HAP-1 (cell line): ENCODE data around the gene CAMK1D.

Experiments used
- DNase-seq, 2 experiments: peaks; one replicate each; pipeline ENCODE4 v3.0.0-alpha.2; 2016 to 2020; ENCODE audit warnings: low spot score in 2 of 2
- H3K27me3 ChIP-seq: fragments of 250-450 bp; sonication (Bioruptor Pico); 2 replicates; pipeline ENCODE4 v1.5.1; 2020; ENCODE audit warnings: low read depth, mild to moderate bottlenecking, moderate library complexity
- H3K36me3 ChIP-seq: fragments of 250-450 bp; sonication (Bioruptor Pico); replicated peaks from 2 replicates; pipeline ENCODE4 v1.5.1; 2020; ENCODE audit warnings: mild to moderate bottlenecking
- H3K4me1 ChIP-seq: fragments of 250-450 bp; sonication (Bioruptor Pico); 2 replicates; pipeline ENCODE4 v1.5.1; 2020; ENCODE audit warnings: mild to moderate bottlenecking
- H3K4me3 ChIP-seq: fragments of 250-450 bp; sonication (Bioruptor Pico); 2 replicates; pipeline ENCODE4 v1.5.1; 2020; ENCODE audit warnings: mild to moderate bottlenecking, moderate library complexity
- H3K9me3 ChIP-seq: fragments of 250-450 bp; sonication (Bioruptor Pico); 2 replicates; pipeline ENCODE4 v1.5.1; 2020; ENCODE audit warnings: mild to moderate bottlenecking, moderate library complexity
- in situ Hi-C: fragments of 300-500 bp; cut with MboI; formaldehyde crosslinking; loops from 3 replicates; pipeline ENCODE4 v1.14.3; 2020; ENCODE audit warnings: low sequenced_read_pairs, inconsistent platforms, mixed read lengths

Gene CAMK1D

GRCh38 chr10:12507165-12507850, 158.0 kb downstream of the CAMK1D start:
- Histone ChIP-seq H3K27me3 (no peaks in the 10 kb centered on the region), H3K36me3 (no peaks in the 10 kb centered on the region), H3K4me1 (peaks cover 10% of the 10 kb centered on the region), H3K4me3 (no peak overlapping the region), H3K9me3 (no peaks in the 10 kb centered on the region)
- no peak for DNase-seq
- in situ Hi-C loops: no loop called here

DNA sequence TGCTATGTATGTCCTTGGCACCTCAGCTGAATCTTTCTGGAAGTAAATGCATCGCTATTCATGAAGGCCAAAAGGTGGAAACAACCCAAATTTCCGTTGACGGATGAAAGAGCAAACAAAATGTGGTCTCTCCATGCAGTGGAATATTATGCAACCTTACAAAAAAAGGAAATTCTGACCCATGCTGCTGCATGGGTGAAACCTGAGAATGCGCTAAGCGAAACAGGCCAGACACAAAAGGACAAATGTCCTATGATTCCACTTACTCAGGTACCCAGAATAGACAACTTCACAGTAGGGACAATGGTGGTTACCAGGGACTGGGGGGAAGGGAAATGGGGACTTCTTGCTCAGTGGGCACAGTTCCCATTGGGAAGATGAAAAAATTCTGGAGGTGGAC, 158.8 kb downstream of the CAMK1D start:
- no peak for DNase-seq
- Histone ChIP-seq H3K4me3 (no peak overlapping the region), H3K9me3 (no peaks in the 10 kb centered on the region), H3K4me1 (peaks cover 7% of the 10 kb centered on the region), H3K36me3 (no peaks in the 10 kb centered on the region), H3K27me3 (no peaks in the 10 kb centered on the region)
- in situ Hi-C loops: no loop called here

GRCh38 chr10:12509016-12509793, 159.9 kb downstream of the CAMK1D start:
- Histone ChIP-seq H3K4me1 (no peaks in the 10 kb centered on the region), H3K9me3 (no peaks in the 10 kb centered on the region), H3K27me3 (no peaks in the 10 kb centered on the region), H3K4me3 (no peak overlapping the region), H3K36me3 (no peaks in the 10 kb centered on the region)
- DNase-seq: no peak
- in situ Hi-C loops: no loop called here

DNA sequence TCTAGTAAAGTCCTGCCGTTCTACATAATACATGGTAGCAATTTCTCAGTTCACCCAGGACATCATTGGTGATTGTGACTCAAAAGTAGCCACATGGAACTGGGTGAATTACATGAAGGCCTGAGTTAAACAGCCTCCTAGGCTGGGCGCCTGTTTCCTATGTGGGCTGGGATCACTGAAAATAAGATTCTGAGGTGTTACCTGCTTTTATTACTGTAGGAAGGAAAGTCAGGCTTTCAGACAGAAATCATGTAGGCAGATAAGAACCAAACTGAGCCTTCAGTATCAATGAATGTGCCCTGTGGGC, 160.4 kb downstream of the CAMK1D start:
- Histone ChIP-seq H3K27me3 (no peaks in the 10 kb centered on the region), H3K4me3 (no peak overlapping the region), H3K36me3 (no peaks in the 10 kb centered on the region), H3K4me1 (no peaks in the 10 kb centered on the region), H3K9me3 (no peaks in the 10 kb centered on the region)
- in situ Hi-C loops: no loop called here
- DNase-seq: no peak

DNA sequence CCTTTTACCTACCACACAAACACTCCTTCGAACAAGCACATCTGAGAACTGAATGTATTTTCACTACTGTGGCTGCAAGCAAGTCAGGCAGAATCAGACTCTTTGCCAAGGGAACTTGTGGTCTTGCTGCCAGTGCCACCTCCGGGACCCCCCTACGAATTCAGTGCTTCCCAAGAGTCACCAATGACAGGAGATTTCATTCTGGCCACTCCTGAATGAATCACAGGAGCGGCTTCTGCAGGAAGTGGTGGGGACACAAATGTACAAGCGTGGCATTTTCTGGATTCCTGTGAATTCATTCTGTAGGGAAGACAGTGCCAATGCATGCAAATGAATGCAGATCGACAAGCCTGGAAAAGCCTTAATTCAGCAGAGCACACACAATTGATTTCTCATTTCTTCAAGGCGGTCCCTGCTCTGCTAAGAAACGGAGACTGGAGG, 161.2 kb downstream of the CAMK1D start:
- Histone ChIP-seq H3K36me3 (no peaks in the 10 kb centered on the region), H3K4me1 (no peaks in the 10 kb centered on the region), H3K4me3 (no peak overlapping the region), H3K27me3 (no peaks in the 10 kb centered on the region), H3K9me3 (no peaks in the 10 kb centered on the region)
- no peak for DNase-seq
- in situ Hi-C loops: no loop called here

DNA sequence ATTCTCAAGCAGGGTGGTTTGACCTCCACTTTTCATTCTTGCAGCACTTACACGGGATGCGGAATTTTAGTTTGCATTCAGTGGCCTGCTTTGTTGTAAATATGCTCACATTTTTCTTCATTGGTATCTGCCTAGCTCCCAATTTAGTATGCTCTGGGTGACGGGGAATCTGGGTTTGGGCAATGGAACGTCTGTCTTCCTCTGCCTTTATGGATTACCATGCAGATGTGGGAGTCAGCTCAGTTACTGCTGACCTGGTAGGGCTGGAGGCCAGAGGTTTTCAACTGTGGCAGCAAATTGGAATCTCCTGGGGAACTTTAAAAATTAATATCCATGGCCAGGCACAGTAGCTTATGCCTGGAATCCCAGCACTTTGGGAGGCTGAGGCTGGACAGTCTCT, 161.6 kb downstream of the CAMK1D start:
- Histone ChIP-seq H3K9me3 (no peaks in the 10 kb centered on the region), H3K4me1 (no peaks in the 10 kb centered on the region), H3K27me3 (no peaks in the 10 kb centered on the region), H3K36me3 (no peaks in the 10 kb centered on the region), H3K4me3 (no peak overlapping the region)
- in situ Hi-C loops: no loop called here
- DNase-seq: no peak

DNA sequence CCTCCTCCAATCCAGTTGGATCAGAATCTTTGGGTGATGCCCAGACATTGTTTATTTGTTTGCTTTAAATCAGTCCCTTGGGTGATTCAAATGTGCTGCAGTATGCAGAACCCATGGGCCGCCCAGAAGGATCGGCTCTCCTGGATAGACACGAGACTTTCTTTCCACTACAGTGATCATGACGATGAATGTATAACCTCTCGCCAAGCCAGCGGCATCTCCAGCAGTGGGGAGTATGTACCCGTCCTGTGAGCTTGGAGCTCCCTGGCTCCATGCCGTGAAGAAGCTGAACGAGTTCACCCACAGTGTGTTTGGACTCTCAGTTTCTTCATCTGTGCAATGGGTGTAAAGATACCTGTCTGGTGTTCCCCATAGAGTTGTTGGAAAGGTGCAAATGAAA, 162.3 kb downstream of the CAMK1D start:
- no peaks in the 10 kb centered on the region for H3K9me3 ChIP-seq
- no peak for DNase-seq
- H3K4me3 ChIP-seq: no peak overlapping the region
- H3K36me3 ChIP-seq: no peaks in the 10 kb centered on the region
- no peaks in the 10 kb centered on the region for H3K4me1 ChIP-seq
- in situ Hi-C loops: no loop called here
- H3K27me3 ChIP-seq: no peaks in the 10 kb centered on the region

DNA sequence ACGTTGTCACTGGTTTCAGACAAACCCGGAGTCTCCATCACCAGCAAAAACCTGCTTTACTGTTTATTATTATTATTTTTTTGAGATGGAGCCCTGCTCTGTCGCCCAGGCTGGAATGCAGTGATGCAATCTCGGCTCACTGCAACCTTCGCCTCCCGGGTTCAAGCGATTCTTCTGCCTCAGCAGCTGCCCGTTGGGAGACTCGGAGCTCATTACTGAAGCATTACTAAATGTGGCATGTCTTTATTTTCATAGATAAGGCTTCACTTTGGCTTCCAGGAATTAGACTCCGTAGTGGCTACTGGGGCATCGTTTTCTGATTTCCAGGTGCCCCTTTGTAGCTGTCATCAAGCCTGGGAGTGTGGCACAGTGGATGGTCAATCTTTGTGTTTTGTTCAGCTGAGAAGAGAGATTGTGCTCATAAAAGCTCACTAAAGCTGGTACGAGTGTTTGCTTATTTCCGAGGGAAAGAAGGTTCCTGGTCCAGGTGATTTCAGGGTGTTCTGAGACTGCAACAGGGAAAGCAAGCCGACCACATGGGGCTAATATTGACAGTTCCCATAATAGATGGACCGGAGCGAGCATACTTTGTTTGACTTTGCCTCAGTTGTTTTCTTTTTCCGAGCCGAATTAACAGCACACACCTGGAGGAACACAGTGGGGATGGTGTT, 163.1 kb downstream of the CAMK1D start:
- in situ Hi-C loops: no loop called here
- Histone ChIP-seq H3K9me3 (no peaks in the 10 kb centered on the region), H3K27me3 (no peaks in the 10 kb centered on the region), H3K36me3 (no peaks in the 10 kb centered on the region), H3K4me1 (no peaks in the 10 kb centered on the region), H3K4me3 (no peak overlapping the region)
- no peak for DNase-seq

DNA sequence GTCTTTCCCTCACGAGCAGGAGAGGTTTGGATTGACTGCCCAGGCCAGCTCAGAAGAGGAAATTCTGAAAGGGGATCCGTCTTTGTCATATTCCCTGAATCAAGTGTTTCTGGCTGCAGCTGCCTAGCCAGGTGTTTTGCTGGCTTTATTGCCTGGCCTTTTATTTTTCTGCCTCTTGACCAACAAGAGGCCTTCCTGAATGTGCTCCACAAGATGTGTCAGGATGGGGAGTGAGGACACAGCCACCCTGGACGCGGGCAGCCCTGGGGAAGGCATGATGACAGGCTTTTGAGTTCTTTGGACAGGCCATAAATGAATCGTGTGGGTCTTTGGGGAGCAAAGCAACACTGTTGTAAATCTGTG, 163.6 kb downstream of the CAMK1D start:
- in situ Hi-C loops: no loop called here
- H3K9me3 ChIP-seq: no peaks in the 10 kb centered on the region
- DNase-seq: no peak
- no peaks in the 10 kb centered on the region for H3K27me3 ChIP-seq
- H3K4me3 ChIP-seq: no peak overlapping the region
- H3K4me1 ChIP-seq: no peaks in the 10 kb centered on the region
- H3K36me3 ChIP-seq: no peaks in the 10 kb centered on the region

DNA sequence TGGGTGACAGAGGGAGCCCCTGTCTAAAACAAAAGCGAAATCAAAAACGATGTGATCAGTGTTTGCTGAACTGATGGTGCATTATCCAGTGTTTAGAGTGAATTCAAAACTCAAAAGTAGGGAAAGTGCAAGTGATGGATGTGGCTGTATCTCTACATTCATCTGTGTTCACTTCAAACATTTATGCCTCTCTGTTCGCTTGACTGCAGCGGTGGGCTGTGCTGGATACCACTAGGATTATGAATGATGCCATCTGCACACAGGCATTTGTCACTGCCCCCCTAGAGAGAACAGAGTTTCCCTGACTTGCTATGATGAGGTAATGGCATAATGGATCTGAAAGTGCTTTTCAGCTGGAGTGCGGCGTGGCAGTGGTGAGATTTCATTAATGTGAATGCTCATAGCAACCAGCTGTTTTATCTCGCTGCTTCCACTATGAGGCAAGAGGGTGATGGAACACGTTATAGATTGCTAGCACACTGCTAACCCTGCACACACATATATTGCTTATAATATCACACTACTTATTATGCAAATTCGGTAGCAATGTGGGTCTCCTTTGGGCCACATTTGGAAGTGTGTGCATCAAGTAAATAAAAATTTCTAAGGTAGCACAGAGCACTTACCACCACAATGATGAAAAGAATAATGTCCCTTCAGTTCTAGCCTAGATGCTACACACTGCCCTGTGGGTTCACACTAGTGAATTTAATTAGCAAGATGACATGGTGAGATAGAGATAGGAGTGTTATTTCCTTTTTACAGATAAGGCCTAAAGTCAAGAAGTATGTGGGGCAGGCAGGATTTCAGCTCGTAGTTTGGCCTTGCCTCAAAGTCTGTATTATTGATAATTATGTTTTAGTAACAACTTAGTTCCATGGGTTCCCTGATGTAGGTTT, 164.7 kb downstream of the CAMK1D start:
- no peaks in the 10 kb centered on the region for H3K4me1 ChIP-seq
- no peak for DNase-seq
- H3K9me3 ChIP-seq: no peaks in the 10 kb centered on the region
- no peak overlapping the region for H3K4me3 ChIP-seq
- in situ Hi-C loops: no loop called here
- no peaks in the 10 kb centered on the region for H3K27me3 ChIP-seq
- no peaks in the 10 kb centered on the region for H3K36me3 ChIP-seq

- Histone ChIP-seq H3K27me3 (no peaks in the 10 kb centered on the region), H3K4me3 (no peak overlapping the region), H3K36me3 (no peaks in the 10 kb centered on the region), H3K9me3 (no peaks in the 10 kb centered on the region), H3K4me1 (no peaks in the 10 kb centered on the region)
- in situ Hi-C loops: no loop called here
- DNase-seq: no peak
Measured at GRCh38 chr10:12518024-12518423, 168.7 kb downstream of the CAMK1D start.

GRCh38 chr10:12521423-12521822, 172.1 kb downstream of the CAMK1D start:
- in situ Hi-C loops: no loop called here
- no peaks in the 10 kb centered on the region for H3K27me3 ChIP-seq
- no peaks in the 10 kb centered on the region for H3K36me3 ChIP-seq
- no peaks in the 10 kb centered on the region for H3K4me1 ChIP-seq
- no peak overlapping the region for H3K4me3 ChIP-seq
- no peaks in the 10 kb centered on the region for H3K9me3 ChIP-seq
- DNase-seq: no peak

DNA sequence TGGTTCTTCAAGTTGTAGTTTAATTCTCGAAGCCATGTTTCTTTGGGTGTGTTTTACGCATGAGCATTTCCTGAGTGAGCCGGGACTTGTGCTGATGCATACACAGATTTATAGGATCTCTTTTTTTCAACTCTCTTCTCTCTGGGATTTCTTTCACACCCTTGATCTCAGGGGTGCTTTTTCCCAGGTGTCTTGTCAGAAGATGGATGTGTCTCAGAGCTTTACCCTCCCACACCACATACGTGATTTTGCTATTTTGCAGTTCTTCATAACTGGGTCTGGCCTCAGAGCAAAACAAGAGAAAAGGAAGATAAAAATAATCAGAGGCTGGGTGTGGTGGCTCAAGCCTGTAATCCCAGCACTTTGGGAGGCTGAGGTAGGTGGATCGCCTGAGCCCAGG, 177.0 kb downstream of the CAMK1D start:
- Histone ChIP-seq H3K27me3 (no peaks in the 10 kb centered on the region), H3K4me3 (no peak overlapping the region), H3K4me1 (no peaks in the 10 kb centered on the region), H3K36me3 (no peaks in the 10 kb centered on the region), H3K9me3 (no peaks in the 10 kb centered on the region)
- in situ Hi-C loops: no loop called here
- no peak for DNase-seq

GRCh38 chr10:12529976-12530375, 180.6 kb downstream of the CAMK1D start:
- Histone ChIP-seq H3K4me1 (no peaks in the 10 kb centered on the region), H3K36me3 (no peaks in the 10 kb centered on the region), H3K27me3 (no peaks in the 10 kb centered on the region), H3K4me3 (no peak overlapping the region), H3K9me3 (no peaks in the 10 kb centered on the region)
- no peak for DNase-seq
- in situ Hi-C loops: no loop called here
